HepG2 (cell line): ENCODE data around the gene LIPT2. TPM values are rescaled to one million over a fixed set of nuclear protein-coding genes. Genes with fewer than 3 reads are reported as not detected.

Experiments
- ATAC-seq: fragments of 200-7000 bp; cut with Tn5 transposase; 3 replicates; pipeline ENCODE4 v1.9.1; 2020; ENCODE audit warnings: mild to moderate bottlenecking, moderate library complexity
- BruUV-seq: library from RNA; stranded (reverse); fragments of 400-500 nt; replicated peaks from 2 replicates; lab custom pipeline; 2021; lab: Mats Ljungman, UMichigan
- CTCF ChIA-PET: fragments of 300-600 bp; formaldehyde crosslinking; extraction: SDS; loops from one replicate; lab custom pipeline; 2021; ENCODE audit warnings: low total read pairs, inconsistent platforms, low intra/inter-chr PET ratio; lab: Yijun Ruan, JAX
- POLR2A ChIA-PET: fragments of 350-600 bp; sonication (Branson Sonifier 250); formaldehyde crosslinking; loops from one replicate; lab custom pipeline; 2020; ENCODE audit warnings: antibody characterized with exemption, inconsistent platforms; lab: Yijun Ruan, JAX
- DNase-seq: peaks from one replicate; pipeline ENCODE4 v3.0.0-alpha.2; 2015; ENCODE audit warnings: low spot score
- FAIRE-seq: peaks from 3 replicates; lab custom pipeline; 2011; peaks lifted over from hg19 to GRCh38; lab: Jason Lieb, UNC
- H2AFZ ChIP-seq: one replicate; pipeline ENCODE4 v1.6.1; 2011; ENCODE audit warnings: low read length, inconsistent platforms
- H3K27ac ChIP-seq: fragments of 300-600 bp; 3 replicates; pipeline ENCODE4 v1.8.0; 2011; ENCODE audit warnings: mixed run types, mild to moderate bottlenecking, mixed read lengths, low read length, inconsistent platforms; ENCODE audit not compliant: insufficient read depth; ENCODE audit errors: extremely low read length
- H3K27me3 ChIP-seq, 2 experiments: fragments of 200-600 bp in 1 of 2; 2 replicates in 1 of 2; 3 replicates in 1 of 2; pipeline versions ENCODE4 v1.6.0 to v1.8.0; 2011; ENCODE audit warnings: low read length in 2 of 2, mild to moderate bottlenecking in 2 of 2, moderate library complexity in 2 of 2, inconsistent platforms in 1 of 2; ENCODE audit not compliant: insufficient read depth in 2 of 2, control insufficient read depth in 1 of 2
- H3K36me3 ChIP-seq, 2 experiments: fragments of 200-600 bp in 1 of 2; replicated peaks in 1 of 2; 2 replicates in 1 of 2; 3 replicates in 1 of 2; pipeline versions ENCODE4 v1.5.1 to v1.8.0; 2011; ENCODE audit warnings: low read length in 2 of 2, inconsistent platforms in 1 of 2; ENCODE audit not compliant: insufficient read depth in 2 of 2, control insufficient read depth in 1 of 2
- H3K4me1 ChIP-seq: 2 replicates; pipeline ENCODE4 v1.5.1; 2012; ENCODE audit warnings: low read length, inconsistent platforms; ENCODE audit not compliant: insufficient read depth
- H3K4me2 ChIP-seq: 2 replicates; pipeline ENCODE4 v1.6.0; 2011; ENCODE audit warnings: low read depth, low read length, inconsistent platforms
- H3K4me3 ChIP-seq, 3 experiments: fragments of 200-600 bp in 1 of 3; sonication (generic), shearing (Covaris generic) in 1 of 3; replicated peaks in 1 of 3; 2 replicates each; pipeline ENCODE4 v1.5.1; 2011 to 2016; ENCODE audit warnings: low read length in 3 of 3, inconsistent platforms in 2 of 3, low read depth in 2 of 3, mild to moderate bottlenecking in 2 of 3, control low read depth in 1 of 3, mixed read lengths in 1 of 3; ENCODE audit not compliant: insufficient read depth in 1 of 3
- H3K79me2 ChIP-seq: one replicate; pipeline ENCODE4 v1.6.1; 2011; ENCODE audit warnings: low read length, inconsistent platforms; ENCODE audit not compliant: insufficient read depth
- H3K9ac ChIP-seq: 2 replicates; pipeline ENCODE4 v1.6.0; 2011; ENCODE audit warnings: mild to moderate bottlenecking, low read depth, low read length, inconsistent platforms; ENCODE audit not compliant: insufficient read depth
- H3K9me3 ChIP-seq: 2 replicates; pipeline ENCODE4 v1.5.1; 2012; ENCODE audit warnings: mild to moderate bottlenecking, low read length
- H4K20me1 ChIP-seq: 2 replicates; pipeline ENCODE4 v1.6.0; 2011; ENCODE audit warnings: inconsistent platforms, mild to moderate bottlenecking, low read length, moderate library complexity; ENCODE audit not compliant: insufficient read depth
- AKAP8 ChIP-seq: sonication (generic); formaldehyde crosslinking; IDR thresholded peaks from 2 replicates; pipeline ENCODE4 v1.5.1; 2020; ENCODE audit warnings: mild to moderate bottlenecking, missing genetic modification reagents
- FOXO1 ChIP-seq: sonication (generic); formaldehyde crosslinking; IDR thresholded peaks from 2 replicates; pipeline ENCODE4 v1.4.0; 2020; ENCODE audit warnings: missing genetic modification reagents
- GMEB1 ChIP-seq: sonication (generic); formaldehyde crosslinking; IDR thresholded peaks from 2 replicates; pipeline ENCODE4 v1.5.1; 2020; ENCODE audit warnings: missing genetic modification reagents, mild to moderate bottlenecking, borderline replicate concordance
- HNRNPLL ChIP-seq: fragments of 200-400 bp; formaldehyde crosslinking; IDR thresholded peaks from 2 replicates; pipeline ENCODE4 v1.6.1; 2017; ENCODE audit warnings: mild to moderate bottlenecking, low read depth, low read length; ENCODE audit not compliant: poor library complexity, severe bottlenecking
- IKZF4 ChIP-seq: sonication (generic); formaldehyde crosslinking; IDR thresholded peaks from 2 replicates; pipeline ENCODE4 v1.5.1; 2020; ENCODE audit warnings: borderline replicate concordance, mild to moderate bottlenecking, low read depth, missing genetic modification reagents; ENCODE audit errors: not compliant biosample characterization
- MAFK ChIP-seq, 2 experiments: IDR thresholded peaks in 1 of 2; conservative IDR thresholded peaks in 1 of 2; 2 replicates each; pipeline ENCODE4 v1.6.1; 2011; ENCODE audit warnings: improper control_type of control experiment in 2 of 2, low read length in 2 of 2
- NFKBIZ ChIP-seq: IDR thresholded peaks from 2 replicates; pipeline ENCODE4 v1.6.1; 2018; ENCODE audit warnings: missing genetic modification reagents, missing compliant biosample characterization
- SIN3A ChIP-seq: IDR thresholded peaks from 2 replicates; pipeline ENCODE4 v1.6.1; 2011; ENCODE audit warnings: low read depth, mild to moderate bottlenecking, control low read depth, low read length, borderline replicate concordance
- TERF1 ChIP-seq: sonication (generic); formaldehyde crosslinking; IDR thresholded peaks from 2 replicates; pipeline ENCODE4 v1.8.0; 2022; ENCODE audit warnings: mild to moderate bottlenecking, missing genetic modification reagents, moderate library complexity
- THAP7 ChIP-seq: sonication (generic); formaldehyde crosslinking; IDR thresholded peaks from 2 replicates; pipeline ENCODE4 v1.8.1; 2023; ENCODE audit warnings: mild to moderate bottlenecking, missing genetic modification reagents
- TSC22D2 ChIP-seq: sonication (generic); formaldehyde crosslinking; IDR thresholded peaks from 2 replicates; pipeline ENCODE4 v1.5.1; 2020; ENCODE audit warnings: missing genetic modification reagents, mild to moderate bottlenecking, borderline replicate concordance
- ZBTB7A ChIP-seq: sonication (generic); formaldehyde crosslinking; IDR thresholded peaks from 2 replicates; pipeline ENCODE4 v1.8.0; 2022; ENCODE audit warnings: mild to moderate bottlenecking, missing genetic modification reagents
- ZNF224 ChIP-seq: sonication (generic); formaldehyde crosslinking; IDR thresholded peaks from 2 replicates; pipeline ENCODE4 v1.5.0; 2020; ENCODE audit warnings: mild to moderate bottlenecking, missing genetic modification reagents
- ZNF441 ChIP-seq: sonication (generic); formaldehyde crosslinking; IDR thresholded peaks from 2 replicates; pipeline ENCODE4 v1.7.0; 2021; ENCODE audit warnings: missing genetic modification reagents, borderline replicate concordance
- ZNF468 ChIP-seq: sonication (generic); formaldehyde crosslinking; IDR thresholded peaks from 2 replicates; pipeline ENCODE4 v1.8.0; 2022; ENCODE audit warnings: mild to moderate bottlenecking, moderate library complexity, missing genetic modification reagents
- ZNF710 ChIP-seq: sonication (generic); formaldehyde crosslinking; IDR thresholded peaks from 2 replicates; pipeline ENCODE4 v1.5.0; 2020; ENCODE audit warnings: mild to moderate bottlenecking, missing genetic modification reagents, borderline replicate concordance
- ZNF749 ChIP-seq: sonication (generic); formaldehyde crosslinking; IDR thresholded peaks from 2 replicates; pipeline ENCODE4 v1.8.0; 2022; ENCODE audit warnings: mild to moderate bottlenecking, missing genetic modification reagents, moderate library complexity, borderline replicate concordance
- ZNF75D ChIP-seq: sonication (generic); formaldehyde crosslinking; IDR thresholded peaks from 2 replicates; pipeline ENCODE4 v1.8.1; 2023; ENCODE audit warnings: missing genetic modification reagents, mild to moderate bottlenecking, borderline replicate concordance
- WGBS: methylation state at CpG from one replicate; pipeline ENCODE4 v1.1.6; 2017; ENCODE audit warnings: low lambda C conversion rate; 5-methylcytosine and 5-hydroxymethylcytosine counted together
- in situ Hi-C: cut with HindIII; loops from 2 replicates; pipeline ENCODE4 v1.10.0; 2017; ENCODE audit warnings: low pct_unique_long_range_greater_than_20kb; ENCODE audit not compliant: extremely low pct_ligation_motif_present
- intact Hi-C: fragments of 100-400 bp; cut with micrococcal nuclease; formaldehyde crosslinking; loops from one replicate; pipeline ENCODE4 v1.10.0; 2022; ENCODE audit not compliant: unreplicated experiment
- polyA plus RNA-seq, 8 experiments: library from polyadenylated mRNA; depleted of rRNA in 3 of 8; stranded (reverse) in 7 of 8; unstranded in 1 of 8; fragments of >200 nt; fragmentation: Illumina TruSeq in 4 of 8; extraction: Trizol in 4 of 8; gene quantifications; 2 replicates each; pipeline versions ENCODE4 v1.2.1 to v1.2.3, GENCODE V29; 2011 to 2016; ENCODE audit warnings: low read depth in 4 of 8, missing spikeins in 1 of 8, mixed read lengths in 1 of 8; ENCODE audit not compliant: insufficient read depth in 1 of 8
- total RNA-seq, 5 experiments: library from RNA; depleted of rRNA; stranded (reverse); fragments of >200 nt; fragmentation: Illumina TruSeq; extraction: Trizol; gene quantifications; 2 replicates each; pipeline ENCODE4 v1.2.3, GENCODE V29; 2016; ENCODE audit warnings: low read depth in 1 of 5

The LIPT2 gene
- total and polyA plus RNA-seq, 2 of the 13 experiments (the other 11 are each of a cell fraction or from before 2014, with no cell fraction given), result 3.0 to 5.6 TPM

- Histone ChIP-seq H3K4me2 (no peak overlapping the region), H3K27me3 (0 out of 5 replicates have a peak, but pooled peaks cover 0 to 3% of the 10 kb centered on the region in 2 experiments), H3K4me1 (peaks cover 7% of the 10 kb centered on the region; the same call in 1 of the 2 replicates), H3K9me3 (no peaks in the 10 kb centered on the region), H4K20me1 (no peaks in the 10 kb centered on the region), H3K79me2 (no peaks in the 10 kb centered on the region), H2AFZ (no peak overlapping the region), H3K4me3 (no peak overlapping the region), H3K9ac (no peak overlapping the region), H3K36me3 (no peaks in the 10 kb centered on the region), H3K27ac (no peak overlapping the region)
- in situ Hi-C loops, result no loop called here
- ChIA-PET POLR2A (interaction anchor here (0.7 kb wide), 1 partner anchor 14 kb away, joined by 3 read pairs; no protein-coding TSS in a partner anchor), CTCF (no interaction called here)
- 11% methylated on average over 2 of the region's 2 CpGs for WGBS
- intact Hi-C loops, result no loop called here
- ATAC-seq (no peak), DNase-seq (no peak), FAIRE-seq (no peak)
- BruUV-seq, result no TSS peak
- no peak for TF ChIP-seq AKAP8 (CRISPR knock-in tag)
- TF ChIP-seq TERF1 (CRISPR knock-in tag), result no peak
- no peak for TF ChIP-seq ZBTB7A (CRISPR knock-in tag)
- no peak for TF ChIP-seq ZNF749 (CRISPR knock-in tag)
- no peak for TF ChIP-seq TSC22D2 (CRISPR knock-in tag)
- no peak for TF ChIP-seq ZNF75D (CRISPR knock-in tag)
- TF ChIP-seq IKZF4, result no peak
- TF ChIP-seq SIN3A, result no peak
- TF ChIP-seq THAP7 (CRISPR knock-in tag), result no peak
- TF ChIP-seq ZNF441 (CRISPR knock-in tag), result no peak
- no peak for TF ChIP-seq ZNF710
- no peak for TF ChIP-seq NFKBIZ (CRISPR knock-in tag)
- no peak for TF ChIP-seq MAFK (conservative IDR thresholded peaks at IDR 0.05 in 1 of 2, IDR thresholded peaks at IDR 0.05 in 1 of 2; ENCODE audit: low read length in 2 of 2)
- no peak for TF ChIP-seq GMEB1
- no peak for TF ChIP-seq FOXO1 (CRISPR knock-in tag)
- TF ChIP-seq ZNF468 (CRISPR knock-in tag), result no peak
- no peak for TF ChIP-seq ZNF224 (CRISPR knock-in tag)
- no peak for TF ChIP-seq HNRNPLL
Measured at GRCh38 chr11:74521666-74522252, 28.2 kb upstream of the LIPT2 start.
